Activated naive CD4-positive, alpha-beta T cell treated with anti-CD3 and anti-CD28 coated beads for 36 hours (primary cell): ENCODE results near the gene OBSCN. TPM values are rescaled to one million over a fixed set of nuclear protein-coding genes. Genes with fewer than 3 reads are reported as not detected.
"Not testable (repeated sequence)": the region's sequence is repeated elsewhere in the genome, so short reads cannot be mapped to it uniquely, and the experiment has no call there.

Experiments used
- CTCF ChIA-PET: fragments of 350-600 bp; sonication (Branson Sonifier 250); formaldehyde crosslinking; loops from one replicate; lab custom pipeline; 2021; ENCODE audit warnings: antibody characterized with exemption; lab: Charles Lee
- DNase-seq: peaks from one replicate; pipeline ENCODE4 v3.0.0-alpha.2; 2020
- H3K27ac Mint-ChIP-seq: one replicate; pipeline ENCODE4 v1.8.0; 2021; ENCODE audit warnings: mild to moderate bottlenecking, mixed read lengths
- H3K27me3 Mint-ChIP-seq: one replicate; pipeline ENCODE4 v1.8.0; 2021; ENCODE audit warnings: low read depth, mixed read lengths
- H3K36me3 Mint-ChIP-seq: one replicate; pipeline ENCODE4 v1.8.0; 2021; ENCODE audit warnings: low read depth, mixed read lengths
- H3K4me1 Mint-ChIP-seq: one replicate; pipeline ENCODE4 v1.8.0; 2021; ENCODE audit warnings: low read depth, mixed read lengths
- H3K4me3 Mint-ChIP-seq: one replicate; pipeline ENCODE4 v1.8.0; 2021; ENCODE audit warnings: mild to moderate bottlenecking, moderate library complexity, mixed read lengths
- H3K9me3 Mint-ChIP-seq: one replicate; pipeline ENCODE4 v1.8.0; 2021; ENCODE audit warnings: mixed read lengths
- intact Hi-C: fragments of 100-400 bp; cut with micrococcal nuclease; formaldehyde crosslinking; loops from one replicate; pipeline ENCODE4 v1.15.1; 2023
- total RNA-seq, 2 experiments: library from RNA; stranded (reverse); gene quantifications; one replicate each; pipeline ENCODE4 v1.2.3, GENCODE V29; 2021

OBSCN gene
- total RNA-seq, 2 experiments from 2014 or later, result 11.5 to 13.5 TPM

GRCh38 chr1:228219962-228220780 is 12.3 kb downstream of the OBSCN start:
- Mint-ChIP-seq H3K27ac (no peak overlapping the region), H3K4me3 (no peak overlapping the region), H3K27me3 (no peaks in the 10 kb centered on the region), H3K36me3 (peaks cover 26% of the 10 kb centered on the region), H3K4me1 (no peaks in the 10 kb centered on the region), H3K9me3 (peaks cover 12% of the 10 kb centered on the region)
- no peak for DNase-seq
- intact Hi-C loops, result no loop called here
- CTCF ChIA-PET, result no interaction called here

- H3K27me3 Mint-ChIP-seq, H3K27ac Mint-ChIP-seq, intact Hi-C loops, H3K4me3 Mint-ChIP-seq, DNase-seq, H3K4me1 Mint-ChIP-seq: not testable (repeated sequence)
- H3K36me3 Mint-ChIP-seq, result peaks cover 35% of the 10 kb centered on the region
- CTCF ChIA-PET, result interaction anchor here (0.6 kb wide), 1 partner anchor 45 kb away, joined by 3 read pairs; no protein-coding TSS in a partner anchor
- H3K9me3 Mint-ChIP-seq, result peaks cover 13% of the 10 kb centered on the region
These were observed 13.3 kb downstream of the OBSCN start for GRCh38 chr1:228221097-228221496.

- Mint-ChIP-seq H3K4me3 (no peak overlapping the region), H3K27ac (no peak overlapping the region), H3K4me1 (no peaks in the 10 kb centered on the region), H3K27me3 (no peaks in the 10 kb centered on the region), H3K36me3 (peaks cover 38% of the 10 kb centered on the region), H3K9me3 (peaks cover 13% of the 10 kb centered on the region)
- CTCF ChIA-PET, result no interaction called here
- DNase-seq, result no peak
- intact Hi-C loops, result no loop called here
These were observed 14.7 kb downstream of the OBSCN start for GRCh38 chr1:228222548-228222947.

GRCh38 chr1:228224198-228225164 is 16.6 kb downstream of the OBSCN start:
- no peak for DNase-seq
- Mint-ChIP-seq H3K9me3 (peaks cover 13% of the 10 kb centered on the region), H3K4me1 (no peaks in the 10 kb centered on the region), H3K4me3 (no peak overlapping the region), H3K36me3 (peaks cover 49% of the 10 kb centered on the region), H3K27ac (no peak overlapping the region), H3K27me3 (no peaks in the 10 kb centered on the region)
- CTCF ChIA-PET, result no interaction called here
- intact Hi-C loops, result no loop called here

- H3K4me3 Mint-ChIP-seq, result no peak overlapping the region
- no peaks in the 10 kb centered on the region for H3K27me3 Mint-ChIP-seq
- H3K36me3 Mint-ChIP-seq, result peaks cover 50% of the 10 kb centered on the region
- peaks cover 13% of the 10 kb centered on the region for H3K9me3 Mint-ChIP-seq
- H3K27ac Mint-ChIP-seq, result no peak overlapping the region
- intact Hi-C loops, result no loop called here
- DNase-seq, result no peak
- H3K4me1 Mint-ChIP-seq, result no peaks in the 10 kb centered on the region
- CTCF ChIA-PET, result no interaction called here
These were observed 17.4 kb downstream of the OBSCN start for GRCh38 chr1:228225165-228225710.

GRCh38 chr1:228225740-228226139 is 17.9 kb downstream of the OBSCN start:
- no peak for DNase-seq

GRCh38 chr1:228226141-228226874 is 18.5 kb downstream of the OBSCN start:
- CTCF ChIA-PET, result interaction anchor here (1.6 kb wide), 1 partner anchor 13 kb away, joined by 3 read pairs; no protein-coding TSS in a partner anchor
- H3K4me1 Mint-ChIP-seq, result no peaks in the 10 kb centered on the region

More at GRCh38 chr1:228225740-228226139, 17.9 kb downstream of the OBSCN start:
- Mint-ChIP-seq H3K4me1 (no peaks in the 10 kb centered on the region), H3K27me3 (no peaks in the 10 kb centered on the region), H3K4me3 (no peak overlapping the region), H3K36me3 (peaks cover 51% of the 10 kb centered on the region), H3K27ac (no peak overlapping the region), H3K9me3 (peaks cover 13% of the 10 kb centered on the region)
- CTCF ChIA-PET, result no interaction called here
- intact Hi-C loops, result no loop called here

GRCh38 chr1:228226956-228227791 is 19.3 kb downstream of the OBSCN start:
- peaks cover 13% of the 10 kb centered on the region for H3K9me3 Mint-ChIP-seq
- no peak for DNase-seq
- H3K36me3 Mint-ChIP-seq, result peaks cover 56% of the 10 kb centered on the region
- H3K27ac Mint-ChIP-seq, result no peak overlapping the region
- no peaks in the 10 kb centered on the region for H3K4me1 Mint-ChIP-seq
- no peak overlapping the region for H3K4me3 Mint-ChIP-seq
- no peaks in the 10 kb centered on the region for H3K27me3 Mint-ChIP-seq
- intact Hi-C loops, result no loop called here
- CTCF ChIA-PET, result interaction anchor here (1.6 kb wide), 1 partner anchor 14 kb away, joined by 3 read pairs; no protein-coding TSS in a partner anchor

More at GRCh38 chr1:228226141-228226874, 18.5 kb downstream of the OBSCN start:
- intact Hi-C loops, result no loop called here
- Mint-ChIP-seq H3K4me3 (no peak overlapping the region), H3K36me3 (peaks cover 51% of the 10 kb centered on the region), H3K27ac (no peak overlapping the region), H3K27me3 (no peaks in the 10 kb centered on the region), H3K9me3 (peaks cover 13% of the 10 kb centered on the region)
- no peak for DNase-seq

GRCh38 chr1:228228147-228228546 is 20.3 kb downstream of the OBSCN start:
- H3K36me3 Mint-ChIP-seq, result peaks cover 59% of the 10 kb centered on the region
- H3K4me1 Mint-ChIP-seq, DNase-seq, H3K4me3 Mint-ChIP-seq, H3K27me3 Mint-ChIP-seq, intact Hi-C loops, H3K27ac Mint-ChIP-seq: not testable (repeated sequence)
- H3K9me3 Mint-ChIP-seq, result peaks cover 17% of the 10 kb centered on the region
- CTCF ChIA-PET, result interaction anchor here (1.6 kb wide), 1 partner anchor 14 kb away, joined by 3 read pairs; no protein-coding TSS in a partner anchor

GRCh38 chr1:228228601-228229074 is 20.8 kb downstream of the OBSCN start:
- no peaks in the 10 kb centered on the region for H3K27me3 Mint-ChIP-seq
- CTCF ChIA-PET, result interaction anchor here (0.6 kb wide), 1 partner anchor 46 kb away, joined by 3 read pairs; no protein-coding TSS in a partner anchor
- no peaks in the 10 kb centered on the region for H3K4me1 Mint-ChIP-seq
- H3K4me3 Mint-ChIP-seq, result no peak overlapping the region
- no peak overlapping the region for H3K27ac Mint-ChIP-seq
- peaks cover 61% of the 10 kb centered on the region for H3K36me3 Mint-ChIP-seq
- no peak for DNase-seq
- intact Hi-C loops, result no loop called here
- H3K9me3 Mint-ChIP-seq, result peaks cover 22% of the 10 kb centered on the region

- H3K4me3 Mint-ChIP-seq, result no peak overlapping the region
- H3K27ac Mint-ChIP-seq, result no peak overlapping the region
- CTCF ChIA-PET, result no interaction called here
- H3K36me3 Mint-ChIP-seq, result peaks cover 57% of the 10 kb centered on the region
- no peak for DNase-seq
- H3K27me3 Mint-ChIP-seq, result no peaks in the 10 kb centered on the region
- intact Hi-C loops, result no loop called here
- no peaks in the 10 kb centered on the region for H3K4me1 Mint-ChIP-seq
- peaks cover 22% of the 10 kb centered on the region for H3K9me3 Mint-ChIP-seq
These were observed 23.3 kb downstream of the OBSCN start for GRCh38 chr1:228231189-228231588.
